A172 (cell line): ENCODE results near the gene TTC28. TPM values are rescaled to one million over a fixed set of nuclear protein-coding genes. Genes with fewer than 3 reads are reported as not detected.
"Not testable (repeated sequence)": the region's sequence is repeated elsewhere in the genome, so short reads cannot be mapped to it uniquely, and the experiment has no call there.

Experiments
- DNase-seq: peaks from one replicate; pipeline ENCODE4 v3.0.0-alpha.2; 2015; ENCODE audit warnings: low spot score
- total RNA-seq: library from RNA; depleted of rRNA; stranded (reverse); fragments of >200 nt; shearing (Covaris generic); gene quantifications from 2 replicates; pipeline ENCODE4 v1.2.3, GENCODE V29; 2014

Gene TTC28
- total RNA-seq, 1 experiment from 2014 or later: 0.45 TPM

DNA sequence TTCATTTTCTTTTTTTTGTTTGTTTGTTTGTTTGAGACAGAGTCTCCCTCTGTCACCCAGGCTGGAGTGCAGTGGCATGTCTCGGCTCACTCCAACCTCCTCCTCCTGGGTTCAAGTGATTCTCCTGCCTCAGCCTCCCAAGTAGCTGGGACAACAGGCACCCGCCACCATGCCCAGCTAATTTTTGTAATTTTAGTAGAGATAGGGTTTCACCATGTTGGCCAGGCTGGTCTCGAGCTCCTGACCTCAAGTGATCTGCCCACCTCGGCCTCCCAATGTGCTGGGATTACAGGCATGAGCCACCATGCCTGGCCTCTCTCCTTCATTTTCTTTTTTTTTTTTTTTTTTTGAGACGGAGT is 118.9 kb downstream of the TTC28 start:
- not testable (repeated sequence) for DNase-seq

GRCh38 chr22:28560046-28560742 is 119.4 kb downstream of the TTC28 start:
- peak; percentile 60 for DNase-seq

GRCh38 chr22:28557184-28557583 is 122.5 kb downstream of the TTC28 start:
- DNase-seq: no peak

DNA sequence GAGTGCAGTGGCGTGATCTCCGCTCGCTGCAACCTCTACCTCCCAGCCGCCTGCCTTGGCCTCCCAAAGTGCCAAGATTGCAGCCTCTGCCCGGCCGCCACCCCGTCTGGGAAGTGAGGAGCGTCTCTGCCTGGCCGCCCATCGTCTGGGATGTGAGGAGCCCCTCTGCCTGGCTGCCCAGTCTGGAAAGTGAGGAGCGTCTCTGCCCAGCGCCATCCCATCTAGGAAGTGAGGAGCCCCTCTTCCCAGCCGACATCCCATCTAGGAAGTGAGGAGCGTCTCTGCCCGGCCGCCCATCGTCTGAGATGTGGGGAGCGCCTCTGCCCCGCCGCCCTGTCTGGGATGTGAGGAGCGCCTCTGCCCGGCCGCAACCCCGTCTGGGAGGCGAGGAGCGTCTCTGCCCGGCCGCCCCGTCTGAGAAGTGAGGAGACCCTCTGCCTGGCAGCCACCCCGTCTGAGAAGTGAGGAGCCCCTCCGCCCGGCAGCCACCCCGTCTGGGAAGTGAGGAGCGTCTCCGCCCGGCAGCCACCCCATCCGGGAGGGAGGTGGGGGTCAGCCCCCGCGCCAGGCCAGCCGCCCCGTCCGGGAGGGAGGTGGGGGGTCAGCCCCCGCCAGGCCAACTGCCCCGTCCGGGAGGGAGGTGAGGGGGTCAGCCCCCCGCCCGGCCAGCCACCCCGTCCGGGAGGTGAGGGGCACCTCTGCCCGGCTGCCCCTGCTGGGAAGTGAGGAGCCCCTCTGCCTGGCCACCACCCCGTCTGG is 126.4 kb downstream of the TTC28 start:
- not testable (repeated sequence) for DNase-seq

DNA sequence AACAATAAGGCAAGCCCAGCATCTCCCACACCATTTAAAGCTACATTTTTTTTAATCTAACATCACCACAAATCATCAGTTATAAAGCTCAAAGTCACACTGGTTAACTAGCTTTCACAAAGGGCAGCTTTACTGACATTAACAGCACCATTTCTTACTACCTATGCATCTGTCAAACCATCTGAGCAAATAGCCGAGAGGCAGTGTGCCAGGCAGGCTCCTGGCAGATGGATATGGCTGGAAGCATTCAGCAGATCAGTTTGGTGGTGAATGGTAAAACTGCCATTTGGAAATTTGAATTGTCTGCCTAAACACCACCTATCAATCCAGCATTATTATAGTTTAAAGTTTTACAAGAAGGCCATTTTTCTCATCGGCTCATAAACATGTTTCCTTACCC is 131.2 kb downstream of the TTC28 start:
- DNase-seq: no peak

- DNase-seq: peak; percentile 33
Observed at GRCh38 chr22:28547132-28547842, 132.4 kb downstream of the TTC28 start.

DNA sequence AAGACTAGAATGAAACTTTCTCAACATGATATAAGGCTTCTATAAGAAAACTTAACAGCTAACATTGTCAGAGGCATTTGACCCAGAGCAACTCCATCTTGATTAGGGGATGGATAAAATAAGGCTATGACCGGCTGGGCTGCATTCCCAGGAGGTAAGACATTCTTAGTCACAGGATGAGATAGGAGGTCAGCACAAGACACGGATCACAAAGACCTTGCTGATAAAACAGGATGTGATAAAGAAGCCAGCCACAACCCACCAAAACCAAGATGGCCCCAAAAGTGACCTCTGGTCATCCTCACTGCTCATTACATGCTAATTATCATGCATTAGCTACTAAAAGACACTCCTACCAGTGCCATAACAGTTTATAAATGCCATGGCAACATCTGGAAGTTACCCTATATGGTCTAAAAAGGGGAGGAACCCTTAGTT is 135.2 kb downstream of the TTC28 start:
- peak; percentile 68 for DNase-seq

- no peak for DNase-seq
Observed at GRCh38 chr22:28542980-28543621, 136.5 kb downstream of the TTC28 start.

GRCh38 chr22:28541137-28541536 is 138.5 kb downstream of the TTC28 start:
- DNase-seq: no peak

DNA sequence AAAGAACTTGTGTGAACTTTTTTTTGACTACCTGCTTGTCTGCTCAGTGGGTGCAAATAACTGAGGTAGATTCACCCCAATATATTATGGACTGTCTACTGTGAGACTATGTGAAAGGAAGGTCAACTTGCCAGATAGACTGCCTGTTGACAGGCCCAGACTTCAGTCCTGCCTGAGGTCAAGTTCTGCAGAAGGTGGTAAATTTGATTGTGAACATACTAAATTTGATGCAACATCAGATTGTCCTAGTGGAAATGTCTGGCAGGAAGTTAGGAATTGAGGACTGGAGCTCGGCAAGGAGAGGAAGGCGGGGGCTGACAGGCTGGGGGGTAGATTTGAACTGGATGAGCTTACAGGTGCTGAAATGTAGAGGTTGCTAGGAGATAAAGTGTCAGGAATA is 140.7 kb downstream of the TTC28 start:
- DNase-seq: no peak

DNA sequence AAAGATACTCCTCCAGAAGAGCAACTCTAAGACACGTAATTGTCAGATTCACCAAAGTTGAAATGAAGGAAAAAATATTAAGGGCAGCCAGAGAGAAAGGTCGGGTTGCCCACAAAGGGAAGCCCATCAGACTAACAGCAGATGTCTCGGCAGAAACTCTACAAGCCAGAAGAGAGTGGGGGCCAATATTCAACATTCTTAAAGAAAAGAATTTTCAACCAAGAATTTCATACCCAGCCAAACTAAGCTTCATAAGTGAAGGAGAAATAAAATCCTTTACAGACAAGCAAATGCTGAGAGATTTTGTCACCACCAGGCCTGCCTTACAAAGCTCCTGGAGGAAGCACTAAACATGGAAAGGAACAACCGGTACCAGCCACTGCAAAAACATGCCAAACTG is 149.1 kb downstream of the TTC28 start:
- not testable (repeated sequence) for DNase-seq

DNA sequence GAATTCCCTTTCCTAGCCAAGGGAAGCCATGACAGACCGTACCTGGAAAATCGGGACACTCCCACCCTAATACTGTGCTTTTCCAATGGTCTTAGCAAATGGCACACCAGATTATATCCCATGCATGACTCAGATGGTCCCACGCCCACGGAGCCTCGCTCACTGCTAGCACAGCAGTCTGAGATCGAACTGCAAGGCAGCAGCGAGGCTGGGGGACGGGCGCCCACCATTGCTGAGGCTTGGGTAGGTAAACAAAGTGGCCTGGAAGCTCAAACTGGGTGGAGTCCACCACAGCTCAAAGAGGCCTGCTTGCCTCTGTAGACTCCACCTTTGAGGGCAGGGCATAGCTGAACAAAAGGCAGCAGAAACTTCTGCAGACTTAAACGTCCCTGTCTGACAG is 150.5 kb downstream of the TTC28 start:
- DNase-seq: not testable (repeated sequence)

DNA sequence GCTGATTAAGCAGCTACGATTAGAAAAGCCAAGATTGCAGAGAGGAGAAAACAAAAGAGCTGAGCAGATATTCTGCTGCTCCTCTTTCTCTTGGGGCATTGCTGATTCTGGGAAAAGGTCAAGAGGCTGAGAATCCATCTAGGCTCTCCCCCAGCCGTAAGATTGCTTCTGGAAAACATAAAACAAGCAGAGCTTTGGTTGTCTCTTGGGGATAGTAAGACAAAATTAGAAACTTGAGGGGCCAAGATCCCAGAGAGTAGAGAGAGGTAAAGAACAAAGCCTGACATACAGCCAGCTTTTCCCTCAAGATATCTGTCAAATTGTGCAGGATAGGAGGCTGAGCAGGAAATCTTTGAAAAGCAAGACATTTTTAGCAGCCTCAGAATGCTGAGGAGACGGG is 158.2 kb downstream of the TTC28 start:
- no peak for DNase-seq

- no peak for DNase-seq
Observed at GRCh38 chr22:28514321-28514821, 165.3 kb downstream of the TTC28 start.

DNA sequence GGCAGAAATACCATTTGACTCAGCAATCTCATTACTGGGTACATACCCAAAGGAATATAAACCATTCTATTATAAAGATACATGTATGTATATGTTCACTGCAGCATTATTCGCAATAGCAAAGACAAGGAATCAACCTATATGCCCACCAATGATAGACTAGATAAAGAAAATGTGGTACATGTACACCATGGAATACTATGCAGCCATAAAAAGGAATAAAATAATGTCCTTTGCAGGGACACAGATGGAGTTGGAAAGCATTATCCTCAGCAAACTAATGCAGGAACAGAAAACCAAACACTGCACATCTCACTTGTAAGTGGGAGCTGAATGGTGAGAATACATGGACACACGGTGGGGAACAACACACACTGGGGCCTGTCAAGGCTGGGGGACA is 167.3 kb downstream of the TTC28 start:
- DNase-seq: not testable (repeated sequence)

DNA sequence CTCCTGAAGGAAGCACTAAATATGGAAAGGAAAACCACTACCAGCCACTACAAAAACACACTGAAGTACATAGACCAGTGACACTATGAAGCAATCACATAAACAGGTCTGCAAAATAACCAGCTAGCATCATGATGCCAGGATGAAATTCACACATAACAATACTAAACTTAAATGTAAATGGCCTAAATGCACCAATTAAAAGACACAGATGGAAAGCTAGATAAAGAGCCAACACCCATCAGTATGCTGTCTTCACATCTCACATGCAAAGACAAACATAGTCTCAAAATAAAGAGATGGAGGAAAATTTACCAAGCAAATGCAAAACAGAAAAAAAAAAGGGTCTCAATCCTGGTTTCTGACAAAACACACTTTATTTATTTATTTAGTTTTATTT is 171.7 kb downstream of the TTC28 start:
- no peak for DNase-seq

DNA sequence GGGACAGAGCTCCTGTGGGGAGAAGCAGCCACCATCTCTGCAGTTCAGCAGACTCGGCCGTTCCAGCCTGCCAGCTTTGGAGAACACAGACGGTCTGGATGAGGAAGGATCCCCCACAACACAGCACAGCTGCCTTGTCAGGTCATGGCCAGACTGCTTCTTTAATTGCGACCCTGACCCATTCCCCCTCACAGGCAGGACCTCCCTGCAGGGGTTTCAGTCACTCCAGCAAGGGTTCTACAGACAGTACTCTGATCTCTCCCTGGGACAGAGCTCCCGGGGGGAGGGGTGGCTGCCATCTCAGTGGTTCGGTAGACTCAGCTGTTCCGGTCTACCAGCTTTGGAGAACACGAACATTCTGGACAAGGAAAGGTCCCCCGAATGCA is 173.5 kb downstream of the TTC28 start:
- no peak for DNase-seq

GRCh38 chr22:28505416-28506149 is 174.1 kb downstream of the TTC28 start:
- no peak for DNase-seq

DNA sequence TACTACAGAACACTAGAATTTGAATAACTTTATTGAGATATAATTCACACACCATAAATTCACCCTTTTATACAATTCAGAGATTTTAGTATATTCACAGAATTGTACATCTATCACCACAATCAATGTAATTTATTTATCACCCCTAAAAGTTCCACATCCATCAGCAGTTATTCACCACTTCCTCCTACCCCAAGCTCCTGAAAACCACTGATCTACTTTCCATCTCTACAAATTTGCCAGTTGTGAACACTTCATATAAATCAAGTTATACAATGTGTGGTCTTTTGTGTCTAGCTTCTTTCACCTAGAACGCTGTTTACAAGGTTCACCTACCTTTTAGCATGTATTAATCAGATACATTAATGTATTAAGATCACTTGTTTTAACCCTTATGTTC is 179.6 kb downstream of the TTC28 start:
- no peak for DNase-seq

DNA sequence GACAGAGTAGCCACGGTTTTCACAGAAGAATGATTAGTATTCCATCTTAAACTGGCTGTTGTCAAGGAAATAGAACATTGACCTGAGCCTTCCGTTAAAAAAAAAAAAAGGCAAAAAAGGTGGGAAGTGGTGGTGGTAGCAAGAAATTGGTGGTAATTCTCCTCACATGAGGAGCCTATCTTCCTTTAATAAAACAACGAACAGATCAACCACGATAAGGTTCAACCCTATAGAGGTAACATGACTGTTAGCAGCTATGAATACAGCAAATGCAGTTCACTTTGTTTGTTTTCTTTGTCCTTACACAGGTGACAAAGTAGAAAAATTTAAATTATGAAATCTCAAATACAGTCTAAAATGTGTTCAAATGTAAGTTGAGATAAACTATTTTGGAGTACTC is 181.6 kb downstream of the TTC28 start:
- no peak for DNase-seq

DNA sequence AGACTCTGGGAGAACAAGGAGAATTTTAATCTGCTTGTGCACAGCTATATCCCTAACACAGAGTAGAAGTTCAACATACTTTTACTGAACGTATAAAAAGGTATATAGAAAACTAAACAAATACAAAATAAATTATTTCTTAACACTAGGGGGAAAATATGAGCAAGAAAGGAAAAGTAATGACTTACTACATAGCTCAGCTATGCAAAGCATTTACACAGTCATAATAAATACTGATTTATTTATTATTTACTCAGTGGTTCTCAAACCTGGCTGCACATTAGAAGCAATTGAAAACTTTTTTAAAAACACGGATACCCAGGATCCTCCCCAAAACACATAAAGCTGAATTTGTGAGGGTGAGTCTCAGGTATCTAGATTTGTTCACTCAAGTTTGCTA is 182.5 kb downstream of the TTC28 start:
- DNase-seq: no peak
